GM19025 (cell line): ENCODE data around the gene INTU.
A peak's percentile ranks its signal among the peaks of the same experiment; 100 is the strongest.
"Not testable (repeated sequence)": the region's sequence is repeated elsewhere in the genome, so short reads cannot be mapped to it uniquely, and the experiment has no call there.

Source experiments
- ATAC-seq: cut with Tn5 transposase; IDR thresholded peaks from one replicate; pipeline ENCODE4 v1.9.1; 2021; ENCODE audit warnings: mild to moderate bottlenecking, low read depth, moderate library complexity; ENCODE audit not compliant: unreplicated experiment

The INTU gene

DNA sequence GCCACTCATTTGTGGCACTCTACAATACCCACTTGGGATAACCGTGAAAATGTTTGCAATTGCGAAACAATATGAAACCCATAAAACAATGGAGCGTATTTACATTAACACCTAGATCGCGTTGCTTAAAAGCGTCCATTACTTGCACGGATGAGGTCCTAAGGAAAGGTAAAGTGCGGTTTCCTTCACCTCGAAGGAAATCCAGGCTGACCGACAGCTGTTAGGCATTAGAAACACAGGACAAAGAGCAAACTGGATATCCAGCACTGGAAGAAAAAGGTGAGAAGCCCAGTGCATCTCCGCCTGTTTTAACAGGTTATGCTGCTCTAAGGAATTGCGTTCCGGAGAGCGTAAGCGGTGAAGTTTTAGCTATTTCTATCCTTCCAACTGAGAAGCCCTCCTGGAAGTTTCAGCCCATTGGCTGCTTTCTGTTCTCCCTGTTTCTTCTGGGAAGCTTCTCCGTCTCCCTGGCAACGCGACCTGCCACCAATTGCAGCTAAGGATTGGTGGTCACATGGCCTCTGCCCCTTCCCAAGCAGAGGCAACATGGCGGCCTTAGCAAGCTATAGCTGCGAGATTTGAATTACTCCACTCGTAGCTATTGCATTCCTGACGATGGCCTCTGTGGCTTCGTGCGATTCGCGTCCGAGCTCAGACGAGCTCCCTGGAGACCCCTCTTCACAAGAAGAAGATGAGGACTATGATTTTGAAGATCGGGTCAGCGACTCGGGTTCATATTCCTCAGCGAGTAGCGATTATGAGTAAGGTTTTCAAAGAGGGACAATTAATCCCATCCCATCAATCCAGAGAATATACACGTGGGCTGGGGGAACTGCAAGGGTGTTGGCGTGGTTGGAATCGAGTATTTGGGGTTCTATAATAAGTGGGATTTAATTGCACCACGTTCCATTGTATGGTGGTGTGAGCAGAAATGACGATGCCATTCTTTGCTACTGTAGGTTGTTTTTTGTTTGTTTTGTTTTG is at the start of gene INTU:
Gene INTU (plus strand): TSS at position 538 of the 984 bp plus-strand sequence. CDS start 78 bp downstream, at position 616.
- ATAC-seq = peak; percentile 90

DNA sequence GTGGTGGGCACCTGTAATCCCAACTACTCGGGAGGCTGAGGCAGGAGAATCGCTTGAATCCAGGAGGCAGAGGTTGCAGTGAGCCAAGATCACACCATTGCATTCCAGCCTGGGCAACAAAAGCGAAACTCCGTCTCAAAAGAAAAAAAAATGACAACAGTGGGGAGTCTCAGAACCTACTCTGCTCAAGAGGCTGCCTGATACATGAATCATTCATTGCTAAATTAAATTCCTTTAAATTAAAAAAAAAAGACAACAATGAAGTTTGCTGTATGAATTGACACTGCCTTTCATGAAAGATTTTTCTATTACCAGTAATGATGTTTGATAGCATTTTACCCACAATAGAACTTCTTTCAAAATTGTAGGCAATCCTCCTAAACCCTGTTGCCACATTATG is 46.3 kb upstream of the INTU start:
- ATAC-seq = not testable (repeated sequence)

DNA sequence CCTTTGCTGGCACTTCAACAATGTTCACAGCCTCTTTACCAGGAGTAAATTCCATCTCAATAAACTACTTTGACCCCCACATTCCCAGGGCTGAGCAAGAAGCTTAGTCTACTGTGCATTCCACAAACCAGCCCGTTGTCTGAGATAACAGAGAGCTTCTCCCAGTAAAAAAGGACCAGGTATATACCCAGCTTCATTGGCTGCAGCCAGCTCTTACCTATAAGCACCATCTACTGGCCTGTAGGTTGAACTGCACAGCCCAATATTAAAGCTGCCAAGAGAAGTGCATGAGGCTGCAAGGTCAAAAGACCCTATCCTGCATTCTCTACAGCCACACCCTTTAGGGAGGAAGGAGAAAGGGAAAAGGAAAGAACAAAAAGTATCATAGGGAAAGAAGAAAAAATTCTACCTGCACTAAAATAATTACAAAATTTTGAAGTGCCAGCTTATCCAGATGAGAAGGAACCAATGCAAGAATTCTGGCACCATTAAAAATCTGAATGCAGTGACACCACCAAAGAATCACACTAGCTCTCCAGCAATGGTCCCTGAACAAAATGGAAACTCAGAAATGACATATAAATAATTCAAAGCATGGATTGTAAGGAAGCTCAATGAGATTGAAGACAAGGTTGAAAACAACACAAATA is 45.7 kb upstream of the INTU start:
- ATAC-seq = peak; percentile 98

DNA sequence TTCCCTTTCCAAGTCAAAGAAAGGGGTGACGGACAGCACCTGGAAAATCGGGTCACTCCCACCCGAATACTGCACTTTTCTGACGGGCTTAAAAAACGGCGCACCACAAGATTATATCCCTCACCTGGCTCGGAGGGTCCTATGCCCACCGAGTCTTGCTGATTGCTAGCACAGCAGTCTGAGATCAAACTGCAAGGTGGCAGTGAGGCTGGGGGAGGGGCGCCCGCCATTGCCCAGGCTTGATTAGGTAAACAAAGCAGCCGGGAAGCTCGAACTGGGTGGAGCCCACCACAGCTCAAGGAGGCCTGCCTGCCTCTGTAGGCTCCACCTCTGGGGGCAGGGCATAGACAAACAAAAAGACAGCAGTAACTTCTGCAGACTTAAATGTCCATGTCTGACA is 43.6 kb upstream of the INTU start:
- ATAC-seq = not testable (repeated sequence)

DNA sequence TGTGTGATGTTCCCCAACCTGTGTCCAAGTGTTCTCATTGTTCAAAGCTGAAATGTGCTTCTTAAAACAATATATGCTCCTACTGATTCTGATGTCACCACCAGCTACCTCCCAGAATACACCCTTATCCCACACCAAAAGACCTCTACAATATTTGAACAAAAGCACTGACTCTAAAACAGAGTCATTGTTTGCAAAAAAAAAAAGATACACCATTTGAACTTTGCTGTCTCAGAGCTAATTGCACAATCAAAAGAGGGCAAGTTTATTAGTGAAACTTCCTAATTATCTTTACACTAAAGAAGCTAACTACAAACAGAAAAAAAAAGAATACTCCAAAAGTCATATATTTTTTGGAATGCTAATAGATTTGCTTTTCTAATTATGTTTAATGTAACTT is 34.1 kb upstream of the INTU start:
- ATAC-seq = no peak

DNA sequence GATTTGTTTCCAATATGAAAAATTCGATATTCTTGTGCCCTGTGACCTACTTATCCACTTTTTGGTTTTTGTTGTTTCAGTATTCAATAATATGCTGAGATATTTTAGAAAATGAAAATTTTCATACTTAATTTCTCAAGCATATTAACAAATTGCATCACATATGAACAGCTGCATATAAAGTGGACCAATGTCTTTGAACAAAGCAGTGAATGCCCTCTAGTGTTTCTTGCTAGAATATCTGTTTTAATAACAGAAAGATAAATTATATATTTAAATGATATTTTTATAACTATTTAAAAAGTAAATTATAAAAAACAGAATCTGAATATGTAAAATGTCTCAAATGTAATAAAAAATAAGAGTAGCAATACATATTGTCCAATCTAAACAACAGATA is 31.7 kb upstream of the INTU start:
- no peak for ATAC-seq

DNA sequence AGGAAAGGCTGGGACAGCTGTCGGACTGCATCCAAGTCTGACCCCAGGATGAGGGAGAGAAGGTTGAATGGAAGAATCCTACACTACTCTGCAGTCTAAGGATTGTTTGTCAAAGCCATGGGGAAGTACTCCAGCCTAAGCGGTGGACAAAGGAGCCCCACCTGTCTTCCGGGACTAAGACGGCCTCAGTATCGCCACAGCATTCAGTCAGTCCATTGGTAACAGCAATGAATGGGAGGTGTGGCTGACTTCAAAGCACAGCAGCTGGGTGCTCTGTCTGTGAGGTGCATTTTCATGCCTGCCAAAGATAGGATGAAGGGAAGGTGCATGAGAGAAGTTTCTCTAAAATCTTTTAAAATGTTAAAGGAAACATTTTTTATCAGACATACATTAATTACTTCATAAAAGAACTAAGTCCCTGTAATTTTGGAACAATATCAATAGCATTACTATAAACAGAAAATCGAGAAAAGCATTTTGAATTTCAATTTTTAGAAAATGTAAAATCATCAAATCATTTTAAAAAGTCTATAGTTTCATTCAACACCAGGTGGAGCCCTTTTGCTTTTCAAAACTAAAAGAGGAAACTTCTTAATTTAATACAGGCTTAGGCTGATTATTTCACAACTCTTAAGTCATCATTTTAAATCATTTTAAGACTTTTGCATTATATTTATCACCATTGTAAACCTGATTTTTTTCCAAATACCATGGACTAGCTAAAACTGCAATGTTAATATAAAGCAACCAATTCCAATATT is 27.6 kb upstream of the INTU start:
- no peak for ATAC-seq

DNA sequence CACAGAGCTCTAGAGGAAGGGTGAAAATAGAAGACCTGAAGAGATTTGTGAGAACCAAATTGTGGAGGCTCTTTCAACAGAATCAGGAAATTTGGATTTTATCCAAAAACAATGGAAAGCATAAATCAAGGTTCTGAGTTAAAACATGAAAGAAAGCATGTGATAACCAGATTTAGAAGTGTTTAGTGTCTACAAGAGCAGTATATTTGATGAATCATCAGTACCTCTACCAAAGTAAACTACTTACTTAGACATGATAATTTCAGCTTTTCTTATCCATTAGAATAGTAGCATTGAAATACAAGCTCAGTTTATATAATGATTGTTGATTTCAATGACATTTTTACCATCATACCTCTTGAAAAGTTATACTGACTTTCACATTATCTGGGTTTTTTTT is 25.9 kb upstream of the INTU start:
- ATAC-seq = no peak

DNA sequence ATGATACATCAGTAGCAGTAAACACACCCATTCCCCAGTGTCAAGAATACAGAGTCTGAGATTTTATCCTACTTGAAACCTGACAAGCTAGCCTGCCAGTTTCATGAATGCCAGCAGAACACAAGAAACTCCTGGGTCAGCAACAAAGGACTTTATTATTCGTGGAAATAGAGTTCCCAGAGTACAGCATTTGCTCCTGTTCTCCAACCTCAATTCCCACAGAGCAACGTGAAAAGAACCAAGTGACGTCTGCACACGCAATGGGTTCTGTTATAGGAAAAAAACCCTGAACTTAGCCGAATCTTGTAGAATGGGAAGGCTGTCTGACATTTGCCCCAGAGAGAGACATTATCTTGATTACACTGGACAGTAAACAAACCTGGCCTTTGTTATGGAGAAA is 23.3 kb upstream of the INTU start:
- no peak for ATAC-seq

DNA sequence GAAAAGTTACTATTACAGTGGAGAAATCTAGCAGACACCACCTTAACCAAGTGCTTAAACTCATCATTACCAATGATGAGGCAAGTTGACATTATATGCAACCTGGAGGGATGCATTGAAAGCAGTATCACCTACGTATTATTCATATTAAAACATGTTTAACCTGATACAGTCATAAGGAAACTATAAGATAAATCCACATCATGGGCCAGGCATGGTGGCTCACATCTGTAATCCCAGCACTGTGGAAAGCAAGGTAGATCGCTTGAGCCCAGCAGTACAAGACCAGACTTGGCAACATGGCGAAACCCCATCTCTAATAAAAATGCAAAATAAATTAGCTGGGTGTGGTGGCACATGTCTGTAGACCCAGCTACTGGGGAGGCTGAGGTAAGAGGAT is 22.3 kb upstream of the INTU start:
- no peak for ATAC-seq

DNA sequence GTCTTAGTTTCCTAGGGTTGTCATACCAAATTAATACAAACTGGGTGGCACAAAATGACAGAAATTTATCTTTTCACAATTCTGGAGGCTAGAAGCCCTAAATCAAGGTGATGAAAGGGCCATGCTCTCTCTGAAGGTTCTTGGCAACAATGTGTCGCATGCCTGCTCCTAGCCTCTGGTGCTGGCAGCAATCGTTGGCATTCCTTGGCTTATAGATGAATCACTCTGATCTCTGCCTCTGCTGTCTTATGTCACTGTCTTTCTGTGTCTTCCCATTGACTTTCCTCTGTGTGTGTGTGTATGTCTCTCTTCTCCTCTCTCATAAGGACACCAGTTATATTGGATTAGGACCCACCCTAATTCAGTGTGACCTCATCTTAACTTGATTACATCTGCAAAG is 15.9 kb upstream of the INTU start:
- no peak for ATAC-seq

DNA sequence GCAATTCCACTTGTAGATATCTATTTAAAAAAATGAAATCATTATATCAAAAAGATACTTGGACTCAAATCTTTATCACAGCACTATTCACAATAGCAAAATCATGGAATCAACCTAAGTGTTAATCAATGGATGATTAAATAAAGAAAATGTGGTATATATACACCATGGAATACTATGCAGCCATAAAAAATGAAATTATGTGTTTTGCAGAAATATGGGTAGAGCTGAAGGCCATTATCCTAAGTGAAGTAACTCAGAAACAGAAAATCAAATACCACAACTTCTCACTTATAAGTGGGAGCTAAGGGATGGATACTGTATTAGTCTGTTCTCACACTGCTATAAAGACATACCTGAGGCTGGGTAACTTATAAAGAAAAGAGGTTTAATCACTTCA is 14.3 kb upstream of the INTU start:
- ATAC-seq = no peak

DNA sequence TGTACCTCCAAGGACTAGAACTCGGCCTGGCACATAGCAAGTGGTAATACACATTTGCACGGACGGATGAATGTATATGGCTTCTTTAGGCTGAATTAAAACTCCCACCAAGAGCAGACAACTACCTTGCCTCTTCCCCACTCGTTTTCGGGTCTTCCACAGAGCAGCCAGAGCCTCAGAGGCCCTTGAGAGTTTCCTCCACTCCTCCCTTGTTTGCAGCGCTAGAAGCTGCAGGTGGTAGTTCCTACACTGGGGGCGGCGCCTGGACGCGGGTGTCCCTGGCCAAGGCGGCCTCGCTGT is 10.2 kb upstream of the INTU start:
- ATAC-seq = peak; percentile 24

DNA sequence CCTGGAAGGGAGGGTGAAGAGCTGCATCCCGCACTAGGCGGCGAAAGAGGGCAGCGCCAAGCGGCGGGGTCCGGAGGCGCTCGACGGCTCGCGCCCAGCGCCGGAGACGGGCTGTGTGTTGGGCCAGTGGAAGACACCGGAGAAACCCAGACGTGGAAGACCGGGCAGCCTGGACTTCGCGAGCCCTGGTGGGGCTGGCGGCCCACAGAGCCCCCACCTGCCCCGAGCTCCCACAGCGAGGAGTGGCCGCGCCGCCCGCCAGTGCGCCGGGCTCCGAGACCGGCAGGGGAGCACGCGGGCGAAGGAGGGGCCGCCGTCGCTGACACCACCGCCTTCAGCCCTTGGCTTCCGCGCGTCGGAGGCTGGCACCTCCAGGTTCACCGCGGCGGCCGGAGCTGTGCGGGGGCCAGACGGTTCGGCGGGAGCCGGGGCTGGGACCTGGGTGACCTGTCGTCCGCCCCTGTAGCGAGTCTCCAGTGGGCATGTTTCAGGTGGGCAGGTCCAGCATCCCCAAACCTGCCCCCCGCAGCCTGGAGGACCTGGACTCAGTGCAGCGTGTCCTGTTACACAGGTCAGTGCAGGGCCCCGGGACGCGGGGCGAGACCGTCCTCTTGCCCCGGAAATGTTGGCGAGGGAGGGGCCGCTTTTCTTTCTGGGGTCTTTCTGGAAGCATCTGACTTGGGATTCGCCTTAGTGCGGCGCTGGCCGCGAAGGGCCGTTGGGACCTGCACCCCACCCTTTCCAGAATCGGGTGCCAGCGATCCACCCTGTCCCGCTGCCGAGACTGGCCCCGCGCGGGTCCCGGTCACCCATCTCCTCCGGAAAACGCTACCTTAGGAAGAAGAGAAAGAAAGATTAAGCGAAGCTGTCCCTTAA is 9.6 kb upstream of the INTU start:
- peak; percentile 44 for ATAC-seq

DNA sequence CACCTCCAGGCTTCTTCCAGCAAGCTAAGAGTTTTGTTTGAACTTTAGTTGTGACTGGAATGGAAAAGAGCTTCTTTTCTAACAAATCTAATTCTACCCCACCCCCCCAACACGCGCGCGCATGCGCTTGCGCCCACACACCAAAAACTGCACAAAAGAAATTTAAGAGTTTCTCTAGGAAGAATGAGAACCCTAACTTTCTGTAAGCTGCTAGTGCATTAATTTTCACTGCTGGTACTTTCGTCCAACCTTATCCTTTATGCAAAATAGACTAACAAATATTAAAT is 9.0 kb upstream of the INTU start:
- ATAC-seq = no peak

DNA sequence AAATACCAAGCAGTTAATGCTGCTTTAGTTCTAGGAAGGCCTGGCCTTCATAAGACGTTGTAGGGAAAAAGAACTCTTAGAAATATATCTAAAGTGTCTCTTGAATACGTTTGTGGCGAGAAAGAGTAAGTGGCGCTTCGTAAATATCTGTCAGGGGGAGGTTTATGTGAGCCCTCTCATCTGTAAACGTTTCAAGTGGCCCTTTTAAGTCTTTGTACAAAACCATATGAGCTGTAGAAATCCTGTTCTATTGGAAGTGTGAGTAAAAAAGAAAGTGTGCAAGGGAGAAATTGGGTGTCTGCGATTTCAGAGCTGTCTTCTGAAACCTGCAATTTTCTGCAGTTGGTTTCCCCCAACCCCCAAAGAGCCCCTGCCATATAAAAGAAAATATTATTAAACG is 8.6 kb upstream of the INTU start:
- ATAC-seq = no peak

DNA sequence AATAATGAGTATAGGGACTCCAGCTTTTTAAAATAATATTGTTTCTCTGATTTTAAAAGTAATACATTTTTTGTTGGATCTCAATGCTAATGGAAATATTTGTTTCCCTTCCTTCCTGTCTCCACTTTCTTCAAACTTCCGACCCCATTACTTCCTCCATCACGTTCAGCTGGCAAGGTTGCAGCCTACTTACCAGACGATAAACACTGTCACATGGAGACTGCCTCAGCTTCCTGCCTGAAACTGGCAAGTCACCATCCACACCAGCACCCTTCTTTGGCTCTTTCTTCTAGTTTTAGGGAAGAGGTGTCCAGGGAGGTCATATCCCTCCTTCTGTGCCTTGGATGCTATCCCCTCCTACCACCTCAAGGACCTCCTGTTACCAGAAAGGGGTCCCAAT is 3.4 kb upstream of the INTU start:
- no peak for ATAC-seq

DNA sequence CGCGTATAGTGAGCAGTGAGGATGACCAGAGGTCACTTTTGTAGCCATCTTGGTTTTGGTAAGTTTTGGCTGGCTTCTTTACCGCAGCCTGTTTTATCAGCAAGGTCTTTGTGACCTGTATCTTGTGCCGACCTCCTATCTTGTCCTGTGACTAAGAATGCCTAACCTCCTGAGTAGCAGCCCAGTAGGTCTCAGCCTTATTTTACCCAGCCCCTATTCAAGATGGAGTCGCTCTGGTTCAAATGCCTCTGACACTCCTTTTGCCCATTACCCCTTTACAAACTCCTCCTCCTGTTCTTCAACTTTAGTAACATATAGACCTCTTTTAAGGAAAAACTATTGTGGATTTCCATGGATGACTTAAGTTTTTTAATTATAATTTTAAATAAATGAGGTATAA is 2.6 kb upstream of the INTU start:
- no peak for ATAC-seq

DNA sequence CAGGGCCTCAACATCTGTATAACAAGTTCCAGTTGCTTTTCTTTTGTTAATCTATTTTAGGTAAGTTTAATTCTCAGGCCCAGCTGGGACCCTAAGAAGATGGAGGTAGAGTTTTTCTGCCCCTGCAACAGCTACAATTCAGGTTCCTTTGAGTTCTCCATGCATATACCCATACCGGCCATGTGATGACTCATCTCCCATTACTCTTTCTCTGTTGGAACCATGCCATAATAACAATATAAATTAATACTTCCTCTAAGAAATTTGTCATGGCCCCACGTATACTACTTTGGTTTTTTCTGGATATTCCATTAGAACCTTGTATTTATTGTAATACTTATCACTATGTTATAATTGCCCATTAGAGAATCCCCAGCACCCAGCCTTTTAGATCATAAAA is 1.3 kb upstream of the INTU start:
- no peak for ATAC-seq

DNA sequence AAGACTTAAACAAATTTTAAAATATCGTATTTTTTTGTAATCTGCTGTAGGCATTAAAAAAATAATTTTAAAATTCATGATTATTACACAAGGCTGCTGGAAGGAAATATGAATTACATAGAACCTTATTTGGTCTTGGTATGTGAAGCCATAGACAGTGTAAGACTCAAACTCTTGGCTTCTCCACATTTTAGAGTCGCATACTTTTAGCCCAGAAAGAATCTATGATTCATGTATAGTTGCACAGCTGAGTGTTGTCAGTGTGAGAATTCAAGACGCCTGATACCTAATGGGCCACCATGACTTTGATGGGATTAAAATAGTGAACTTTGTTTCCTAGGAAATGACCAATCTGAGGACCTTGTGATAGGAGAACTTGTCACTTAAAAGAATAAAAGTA is 1.4 kb downstream of the INTU start:
- ATAC-seq = no peak

DNA sequence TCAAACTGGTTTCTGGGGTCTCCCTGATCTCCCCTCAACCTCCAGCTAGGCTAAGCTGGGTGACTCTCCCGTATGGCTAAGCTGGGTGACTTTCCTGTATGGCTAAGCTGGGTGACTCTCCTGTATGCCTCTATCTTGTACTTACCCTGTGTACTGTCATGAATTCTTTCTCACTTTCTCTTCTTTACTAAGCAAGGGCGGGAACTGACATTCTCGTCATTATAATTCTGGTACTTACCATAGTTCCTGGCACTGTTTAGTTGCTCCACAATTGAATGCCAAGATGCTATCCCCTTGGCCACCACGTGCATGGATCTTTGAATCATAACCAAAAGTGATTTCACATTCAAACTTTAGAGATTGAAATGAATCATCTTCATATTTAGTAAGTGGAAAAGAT is 8.8 kb downstream of the INTU start:
- ATAC-seq = no peak
